GM15510 (cell line): ENCODE results near the gene MYO5A.
A peak's percentile ranks its signal among the peaks of the same experiment; 100 is the strongest.

Experiments
- POLR2A ChIP-seq: IDR thresholded peaks from 3 replicates; pipeline ENCODE4 v1.6.1; 2011; ENCODE audit warnings: borderline replicate concordance; ENCODE audit not compliant: insufficient read length; ENCODE audit errors: extremely low read depth

The MYO5A gene

DNA sequence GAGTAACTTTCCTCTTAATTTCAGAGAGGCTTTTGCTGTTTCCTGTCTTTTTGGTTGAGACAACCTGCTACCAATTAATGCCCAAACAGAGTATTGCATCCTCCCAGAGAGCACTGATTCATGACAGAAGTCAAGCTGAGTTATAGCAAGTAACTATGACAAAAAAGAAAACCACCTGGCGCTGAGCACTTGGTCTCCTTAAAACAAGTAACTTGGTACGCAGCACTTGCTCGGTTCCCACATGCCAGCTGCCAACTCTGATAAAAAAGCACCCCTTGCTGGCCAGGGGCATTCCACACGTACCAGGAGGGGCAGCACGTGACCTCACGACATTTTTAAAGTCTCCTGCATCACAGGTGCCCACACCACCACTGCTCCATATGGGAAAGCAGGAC lies 219.5 kb downstream of the MYO5A start:
- TF ChIP-seq POLR2A = no peak

- peak; percentile 18 for TF ChIP-seq POLR2A
These were observed 220.1 kb downstream of the MYO5A start for GRCh38 chr15:52308446-52309153.

GRCh38 chr15:52307847-52308246 lies 220.8 kb downstream of the MYO5A start:
- TF ChIP-seq POLR2A = no peak

DNA sequence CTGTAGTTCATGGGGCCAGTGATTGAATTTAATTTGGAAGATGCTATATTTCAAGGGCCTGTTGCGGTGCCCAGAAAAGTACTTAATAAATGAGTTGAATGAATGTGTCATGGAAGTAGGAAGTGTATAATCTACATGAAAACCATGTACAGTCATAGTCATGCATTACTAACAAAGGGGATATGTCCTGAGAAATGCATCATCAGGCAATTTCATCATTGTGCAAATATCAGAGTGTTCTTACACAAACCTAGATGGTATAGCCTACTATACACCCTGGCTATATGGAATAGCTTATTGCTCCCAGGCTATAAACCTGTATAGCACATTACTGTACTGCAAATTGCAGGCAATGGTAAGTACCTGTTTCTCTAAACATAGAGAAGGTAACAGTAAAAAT lies 222.4 kb downstream of the MYO5A start:
- TF ChIP-seq POLR2A = no peak

DNA sequence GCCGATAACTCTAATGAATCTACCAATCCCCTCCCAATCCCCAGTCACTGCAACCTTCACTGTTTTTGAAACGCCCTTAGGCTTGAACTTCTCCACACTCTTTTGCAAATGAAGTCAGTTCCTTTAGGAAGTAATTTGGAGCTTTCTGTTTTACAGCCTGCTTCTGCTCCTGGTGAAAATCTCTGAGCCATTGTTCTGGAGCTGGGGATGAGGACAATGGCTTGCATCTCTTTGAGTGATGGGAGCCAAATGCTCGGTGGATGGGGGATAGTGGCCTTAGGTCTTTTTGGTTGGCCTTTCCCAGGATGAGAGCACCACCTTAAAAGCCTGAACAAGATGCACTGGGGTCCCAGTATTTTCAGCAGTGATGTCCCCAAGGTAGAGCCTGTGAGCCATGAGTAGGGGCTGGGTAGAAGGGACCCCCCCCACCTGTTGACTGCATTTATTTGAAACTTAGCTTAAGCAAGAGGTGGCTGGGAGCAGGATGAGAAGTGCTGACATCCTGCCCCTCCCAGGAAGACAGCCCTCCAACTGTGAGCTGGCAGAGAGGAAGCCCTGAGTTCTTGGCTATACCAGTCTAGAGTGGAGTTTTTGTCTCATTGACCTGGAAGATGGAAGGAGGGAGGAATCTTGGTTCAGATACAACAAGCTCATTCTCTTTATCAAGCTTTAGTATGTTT lies 225.4 kb downstream of the MYO5A start:
- no peak for TF ChIP-seq POLR2A

GRCh38 chr15:52301265-52301847 lies 227.3 kb downstream of the MYO5A start:
- no peak for TF ChIP-seq POLR2A

- no peak for TF ChIP-seq POLR2A
These were observed 233.2 kb downstream of the MYO5A start, which contains the start of gene MYO5C for GRCh38 chr15:52295421-52296001. MYO5C (minus strand) TSS chr15:52295804; CDS start chr15:52295636, 168 bp downstream.

GRCh38 chr15:52294881-52295420 lies 233.7 kb downstream of the MYO5A start:
- no peak for TF ChIP-seq POLR2A

- no peak for TF ChIP-seq POLR2A
These were observed 235.8 kb downstream of the MYO5A start for GRCh38 chr15:52292780-52293392.

DNA sequence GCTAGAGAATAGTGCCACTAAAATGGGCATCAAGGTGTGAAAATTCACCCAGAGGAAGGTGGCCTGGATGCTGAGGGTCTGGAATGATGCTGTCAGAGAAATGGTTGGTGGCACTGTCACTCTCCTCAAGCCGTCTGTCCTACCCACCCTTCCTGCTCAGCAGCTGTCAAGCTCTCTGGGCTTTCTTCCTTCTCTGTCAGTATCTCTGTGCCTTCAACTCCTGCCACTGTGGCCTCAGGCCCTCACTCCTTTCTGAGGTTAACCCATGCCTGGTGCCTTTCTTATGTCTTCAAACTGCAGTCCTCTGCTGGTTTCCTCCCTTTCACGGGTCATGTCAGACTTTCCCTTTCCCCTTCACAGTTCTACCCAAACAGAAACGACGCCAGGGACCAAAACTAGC lies 237.5 kb downstream of the MYO5A start:
- TF ChIP-seq POLR2A = no peak

DNA sequence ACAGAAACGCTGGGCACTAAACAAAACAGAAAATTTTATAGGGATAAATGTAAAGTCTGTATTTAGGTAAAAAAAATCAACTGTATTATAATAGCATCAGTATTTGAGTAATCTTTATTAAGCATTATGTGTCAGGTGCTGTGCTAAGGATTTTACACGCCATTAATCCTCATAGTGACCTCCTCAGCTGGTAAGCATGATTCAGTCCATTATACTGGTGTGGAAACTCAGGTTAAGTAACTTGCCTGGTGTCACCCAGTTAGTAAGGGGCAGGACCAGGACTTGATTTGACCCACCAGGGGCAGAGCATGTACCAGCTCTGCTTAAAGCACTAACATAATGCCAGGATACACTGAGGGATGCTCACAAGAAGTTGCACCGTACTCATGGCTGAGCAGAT lies 237.9 kb downstream of the MYO5A start:
- no peak for TF ChIP-seq POLR2A

DNA sequence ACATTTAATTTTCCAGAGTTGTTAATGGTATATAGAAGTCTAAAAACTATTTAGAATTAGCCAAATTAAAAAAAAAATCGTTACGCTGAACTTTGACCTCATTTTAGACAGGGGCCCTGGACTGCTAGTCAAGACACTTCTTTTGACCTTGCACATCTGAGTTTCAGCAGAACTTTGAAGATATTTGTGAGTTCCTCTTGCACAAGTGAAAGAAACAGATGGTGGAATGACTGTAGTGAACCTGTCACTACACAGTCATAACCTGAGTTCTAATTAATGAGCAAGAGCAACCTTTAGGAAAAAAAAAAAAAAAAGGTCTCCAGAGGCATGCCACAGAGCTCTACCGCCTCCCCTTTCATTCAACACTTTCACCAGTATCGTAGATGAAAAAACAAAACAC lies 238.4 kb downstream of the MYO5A start:
- no peak for TF ChIP-seq POLR2A

GRCh38 chr15:52289629-52290081 lies 239.0 kb downstream of the MYO5A start:
- no peak for TF ChIP-seq POLR2A

- no peak for TF ChIP-seq POLR2A
These were observed 239.7 kb downstream of the MYO5A start for GRCh38 chr15:52288986-52289385.
